Ovary (tissue), 9 donors: Measurements from ENCODE around the gene UNC13C. TPM values are rescaled to one million over a fixed set of nuclear protein-coding genes. Genes with fewer than 3 reads are reported as not detected.

Experiments
- DNase-seq, 5 donors: peaks; one replicate each; pipeline ENCODE4 v3.0.0-alpha.2; 2019 to 2020
- H3K27ac ChIP-seq, 2 donors: fragments of 200-600 bp; one replicate each; pipeline versions ENCODE4 v1.5.1 to v1.8.0; 2019 to 2022
- H3K27me3 ChIP-seq: fragments of 200-600 bp; one replicate; pipeline ENCODE4 v1.8.0; 2022
- H3K36me3 ChIP-seq: fragments of 200-600 bp; sonication (generic); one replicate; pipeline ENCODE4 v1.5.1; 2019
- H3K4me1 ChIP-seq: one replicate; pipeline ENCODE4 v1.8.1; 2013; ENCODE audit warnings: mild to moderate bottlenecking, moderate library complexity; ENCODE audit not compliant: insufficient read depth
- H3K4me3 ChIP-seq: fragments of 200-600 bp; sonication (generic); one replicate; pipeline ENCODE4 v1.5.1; 2017
- H3K9me3 ChIP-seq, 2 donors: fragments of 200-600 bp in 1 of 2; sonication (generic) in 1 of 2; one replicate each; pipeline versions ENCODE4 v1.5.1 to v1.8.1; 2013 to 2019; ENCODE audit warnings: mild to moderate bottlenecking in 1 of 2, moderate library complexity in 1 of 2
- EP300 ChIP-seq: sonication (generic); formaldehyde crosslinking; IDR thresholded peaks from one replicate; pipeline ENCODE4 v1.6.1; 2017; ENCODE audit warnings: antibody characterized with exemption
- POLR2A ChIP-seq: fragments of 450-650 bp; IDR thresholded peaks from one replicate; pipeline ENCODE4 v1.6.1; 2017; ENCODE audit warnings: antibody characterized with exemption, mild to moderate bottlenecking, moderate library complexity
- WGBS, 3 donors: extraction: QIAGEN DNeasy Blood & Tissue Kit in 1 of 3; methylation state at CpG; one replicate each; pipeline versions ENCODE4 v1.1.5 to v1.1.7; 2013 to 2017; 5-methylcytosine and 5-hydroxymethylcytosine counted together
- intact Hi-C, 4 donors: fragments of 100-400 bp; cut with DNase I; formaldehyde crosslinking; loops; one replicate each; pipeline versions ENCODE4 v1.11.0 to v1.15.1; 2022 to 2023
- polyA plus RNA-seq, 2 donors: library from polyadenylated mRNA; stranded (reverse); fragments of 200-250 nt in 1 of 2; fragments of 350-450 nt in 1 of 2; fragmentation: Illumina TruSeq in 1 of 2; extraction: RNeasy Lipid Tissue Mini Kit (QIAGEN cat#74804) in 1 of 2; gene quantifications; one replicate each; pipeline ENCODE4 v1.2.3, GENCODE V29; 2013 to 2014
- total RNA-seq, 7 donors: library from RNA; depleted of rRNA in 2 of 7; stranded (reverse); fragments of >200 nt in 2 of 7; fragmentation: NEBNext Ultra II Directional in 3 of 7; extraction: Animal tissue kit (Norgen Biotek cat#: 25700) in 3 of 7; gene quantifications; one replicate each; pipeline versions ENCODE4 v1.1.0 to v1.2.4, GENCODE V29; 2016 to 2023
- TF ChIP-seq, protein P1 (sequence below), 3 donors: fragments of 450-650 bp in 2 of 3; fragments of 200-600 bp in 1 of 3; IDR thresholded peaks; one replicate each; pipeline versions ENCODE4 v1.5.1 to v1.8.0; 2016 to 2022; ENCODE audit warnings: antibody characterized with exemption in 3 of 3, mild to moderate bottlenecking in 1 of 3
- donor health status: DM: no; HTN: no; CAD: no; lungs with moderate emphysema.
- donor health status: DM: no; HTN: no; CAD: no.
- donor health status: Bipolar disorder and iron deficiency.
- donor health status: DM: yes; HTN: yes; CAD: no.
- donor health status: DM: no; HTN: no; CAD: no.
- donor health status: DM: yes; HTN: yes; CAD: no.

UNC13C gene
- total and polyA plus RNA-seq, 9 donors, result 0.05 to 2.1 (median 1.3) TPM

DNA sequence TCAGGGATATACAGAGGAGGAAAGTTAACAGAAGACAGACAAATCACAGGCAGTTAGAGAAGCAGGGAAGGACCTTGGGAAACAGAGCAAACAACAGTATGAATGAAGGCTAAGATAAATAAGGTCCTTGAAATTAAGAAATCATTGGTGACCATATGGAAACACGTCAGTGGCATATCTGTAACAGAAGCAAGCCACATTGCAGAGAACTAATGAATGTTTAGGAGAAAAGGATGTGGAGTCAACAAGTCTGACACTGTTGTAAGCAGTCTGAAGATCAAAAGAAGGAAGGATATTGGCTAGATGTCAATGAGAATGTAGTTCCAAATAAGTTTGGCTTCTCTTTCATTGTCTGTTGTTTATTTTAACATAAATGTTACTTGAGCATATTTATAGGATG, 542.4 kb downstream of the UNC13C start:
- intact Hi-C loops, result no loop called here
- Histone ChIP-seq H3K27me3 (no peaks in the 10 kb centered on the region), H3K4me3 (no peak overlapping the region), H3K4me1 (peaks cover 1% of the 10 kb centered on the region), H3K27ac (no peak overlapping the region), H3K36me3 (no peaks in the 10 kb centered on the region), H3K9me3 (no peaks in the 10 kb centered on the region)
- TF ChIP-seq EP300 (no peak), POLR2A (no peak)
- TF ChIP-seq, protein P1, sequence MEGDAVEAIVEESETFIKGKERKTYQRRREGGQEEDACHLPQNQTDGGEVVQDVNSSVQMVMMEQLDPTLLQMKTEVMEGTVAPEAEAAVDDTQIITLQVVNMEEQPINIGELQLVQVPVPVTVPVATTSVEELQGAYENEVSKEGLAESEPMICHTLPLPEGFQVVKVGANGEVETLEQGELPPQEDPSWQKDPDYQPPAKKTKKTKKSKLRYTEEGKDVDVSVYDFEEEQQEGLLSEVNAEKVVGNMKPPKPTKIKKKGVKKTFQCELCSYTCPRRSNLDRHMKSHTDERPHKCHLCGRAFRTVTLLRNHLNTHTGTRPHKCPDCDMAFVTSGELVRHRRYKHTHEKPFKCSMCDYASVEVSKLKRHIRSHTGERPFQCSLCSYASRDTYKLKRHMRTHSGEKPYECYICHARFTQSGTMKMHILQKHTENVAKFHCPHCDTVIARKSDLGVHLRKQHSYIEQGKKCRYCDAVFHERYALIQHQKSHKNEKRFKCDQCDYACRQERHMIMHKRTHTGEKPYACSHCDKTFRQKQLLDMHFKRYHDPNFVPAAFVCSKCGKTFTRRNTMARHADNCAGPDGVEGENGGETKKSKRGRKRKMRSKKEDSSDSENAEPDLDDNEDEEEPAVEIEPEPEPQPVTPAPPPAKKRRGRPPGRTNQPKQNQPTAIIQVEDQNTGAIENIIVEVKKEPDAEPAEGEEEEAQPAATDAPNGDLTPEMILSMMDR (IDR thresholded peaks at IDR 0.05), result no peak
- no peak for DNase-seq
- WGBS, 3 donors, result 25 to 43% (median 39%) methylated on average over 1 of the region's 1 CpG

DNA sequence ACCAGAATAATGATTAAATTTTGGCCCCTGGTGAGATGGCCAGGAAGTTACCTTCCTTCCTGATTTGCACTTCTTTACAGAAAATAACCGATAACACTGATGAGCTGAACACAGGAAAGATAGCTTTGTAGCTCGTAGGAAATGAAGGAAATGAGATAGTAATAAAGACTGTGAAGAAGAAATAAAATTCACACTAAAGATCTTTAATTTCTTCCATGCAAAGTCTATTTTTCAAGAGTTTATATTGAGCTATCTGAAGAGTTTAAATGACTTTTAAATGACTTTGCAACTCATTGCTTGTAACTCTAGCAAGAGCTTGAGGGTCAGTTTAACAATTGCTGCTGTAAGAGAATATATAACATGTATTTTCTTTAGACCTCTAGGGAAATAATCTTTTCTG, 543.0 kb downstream of the UNC13C start:
- Histone ChIP-seq H3K36me3 (no peaks in the 10 kb centered on the region), H3K9me3 (no peaks in the 10 kb centered on the region), H3K4me1 (peaks cover 1% of the 10 kb centered on the region), H3K4me3 (no peak overlapping the region), H3K27ac (no peak overlapping the region), H3K27me3 (no peaks in the 10 kb centered on the region)
- intact Hi-C loops, result no loop called here
- no peak for TF ChIP-seq EP300
- 49 to 70% (median 56%) methylated on average over 2 of the region's 2 CpGs for WGBS, 3 donors
- no peak for DNase-seq

DNA sequence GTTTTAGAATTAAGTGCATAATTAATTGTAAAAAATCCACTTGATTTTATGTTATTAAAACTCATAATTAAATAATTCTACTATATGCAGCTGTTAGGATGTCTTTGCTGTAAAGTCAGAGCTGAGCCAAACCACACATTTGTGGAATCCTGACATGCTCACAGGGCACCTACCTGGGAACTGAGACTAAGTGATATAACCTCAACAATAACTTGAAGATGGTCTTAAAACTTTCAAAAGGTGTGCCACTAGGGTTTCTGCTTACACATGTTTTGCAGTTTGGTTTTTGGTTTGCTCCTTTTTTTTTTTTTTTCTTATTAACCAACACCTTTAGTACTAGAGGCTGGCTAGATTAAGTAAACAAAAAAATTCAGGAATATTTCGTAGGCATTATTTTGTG, 549.8 kb downstream of the UNC13C start:
- Histone ChIP-seq H3K4me3 (no peak overlapping the region), H3K27ac (no peak overlapping the region), H3K36me3 (no peaks in the 10 kb centered on the region), H3K9me3 (no peaks in the 10 kb centered on the region), H3K27me3 (no peaks in the 10 kb centered on the region), H3K4me1 (no peaks in the 10 kb centered on the region)
- intact Hi-C loops, result no loop called here
- TF ChIP-seq, protein P1 (IDR thresholded peaks at IDR 0.05), result no peak
- 74 to 77% (median 75%) methylated on average over 1 of the region's 1 CpG for WGBS, 3 donors
- DNase-seq, result no peak

DNA sequence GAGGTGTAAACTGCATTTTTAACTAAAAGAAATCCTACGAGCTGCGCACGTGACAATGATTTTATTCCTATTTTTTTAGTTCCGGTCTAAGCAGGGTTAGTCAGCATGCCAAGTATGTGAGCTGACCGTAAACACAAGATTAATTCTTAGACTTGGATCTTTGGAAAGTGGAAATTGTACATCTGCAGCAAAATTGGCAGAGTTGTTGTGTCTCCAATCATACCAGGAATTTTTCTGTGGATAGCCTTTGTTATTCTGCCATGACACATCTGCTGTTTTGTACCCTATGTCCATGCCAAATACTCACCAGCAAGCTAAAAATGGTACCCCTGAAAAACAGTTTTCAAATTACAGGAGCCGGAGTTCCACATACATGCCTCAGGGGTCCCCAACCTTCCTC, 562.5 kb downstream of the UNC13C start:
- no peaks in the 10 kb centered on the region for H3K27me3 ChIP-seq
- 9 to 20% (median 9%) methylated on average over 6 of the region's 6 CpGs for WGBS, 3 donors
- no peak for DNase-seq
- H3K4me1 ChIP-seq, result no peaks in the 10 kb centered on the region
- H3K9me3 ChIP-seq, result no peaks in the 10 kb centered on the region
- H3K4me3 ChIP-seq, result no peak overlapping the region
- H3K27ac ChIP-seq, result no peak overlapping the region
- TF ChIP-seq POLR2A, result no peak
- TF ChIP-seq EP300, result no peak
- TF ChIP-seq, protein P1 (IDR thresholded peaks at IDR 0.05), result no peak
- intact Hi-C loops, result no loop called here
- H3K36me3 ChIP-seq, result no peaks in the 10 kb centered on the region

DNA sequence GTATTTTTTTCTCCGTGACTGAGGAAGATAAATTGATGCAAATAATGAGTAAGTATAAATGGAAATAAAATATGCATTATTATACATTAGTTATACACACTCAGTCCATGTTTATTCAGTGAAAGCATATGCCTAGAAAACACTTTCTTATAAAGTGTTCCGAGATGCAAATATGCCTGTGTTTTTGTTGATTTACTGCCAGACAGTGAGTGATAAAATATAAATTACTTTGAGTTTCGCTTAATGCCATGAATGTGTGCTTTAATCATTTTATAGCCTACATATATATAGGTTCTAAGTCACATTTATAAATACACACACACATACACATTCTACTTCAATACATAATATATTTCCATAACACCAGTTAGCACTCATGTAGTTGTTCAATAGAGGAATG, 569.2 kb downstream of the UNC13C start:
- Histone ChIP-seq H3K4me3 (no peak overlapping the region), H3K4me1 (no peaks in the 10 kb centered on the region), H3K27me3 (no peaks in the 10 kb centered on the region), H3K27ac (no peak overlapping the region), H3K9me3 (no peaks in the 10 kb centered on the region), H3K36me3 (no peaks in the 10 kb centered on the region)
- no peak for DNase-seq
- TF ChIP-seq, protein P1 (IDR thresholded peaks at IDR 0.05), result no peak
- TF ChIP-seq POLR2A (no peak), EP300 (no peak)
- intact Hi-C loops, result no loop called here
- 59 to 72% (median 64%) methylated on average over 3 of the region's 3 CpGs for WGBS, 3 donors
